ENCODE measurements around the gene CLASP1. TPM values are rescaled to one million over a fixed set of nuclear protein-coding genes. Genes with fewer than 3 reads are reported as not detected.

Gene CLASP1
- total and polyA plus RNA-seq, 2 donors (not counting 3 experiments of a cell fraction or from before 2014, with no cell fraction given), result 10.0 to 57.9 TPM

DNA sequence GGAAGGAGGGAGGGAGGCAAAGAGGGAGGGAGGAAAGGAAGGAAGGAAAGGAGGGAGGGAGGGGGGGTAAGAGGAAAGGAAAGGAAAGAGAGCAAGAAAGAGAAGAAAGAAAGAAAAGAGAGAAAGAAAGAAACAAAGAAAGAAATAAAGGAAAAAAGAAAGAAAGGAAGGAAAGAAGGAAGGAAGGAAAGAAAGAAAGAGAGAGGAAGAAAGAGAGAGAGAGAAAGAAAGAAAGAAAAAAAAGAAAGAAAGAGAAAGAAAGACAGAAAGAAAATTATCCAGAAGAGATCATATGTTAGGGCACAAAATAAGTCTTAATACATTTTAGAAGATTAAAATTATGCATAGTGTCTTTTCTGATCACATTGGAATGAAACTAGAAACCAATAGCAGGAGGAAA lies 339.9 kb downstream of the CLASP1 start:
- Histone ChIP-seq H3K9me3 (replicated peaks; ENCODE audit: control insufficient read depth, insufficient read depth, low read length) (no peaks in the 10 kb centered on the region), H3K9me1 (replicated peaks; ENCODE audit: control insufficient read depth, extremely low read depth, insufficient read depth, low read length) (no peaks in the 10 kb centered on the region), H3K79me2 (ENCODE audit: control insufficient read depth, insufficient read depth, low read length) (no peaks in the 10 kb centered on the region), H3K9ac (replicated peaks; ENCODE audit: extremely low read depth, insufficient read depth, low read length) (no peak overlapping the region), H3K4me1 (ENCODE audit: control insufficient read depth, extremely low read depth, insufficient read depth, low read length) (peaks cover 6% of the 10 kb centered on the region), H3K27me3 (ENCODE audit: control insufficient read depth in 2 of 2, insufficient read depth in 2 of 2, low read length in 2 of 2) (peaks cover 2 to 5% of the 10 kb centered on the region in 2 experiments), H3K36me3 (ENCODE audit: control insufficient read depth in 2 of 2, extremely low read depth in 1 of 2, insufficient read depth in 2 of 2, low read length in 2 of 2) (no peaks in the 10 kb centered on the region), H3K4me2 (ENCODE audit: insufficient read depth, low read length) (peak overlapping the region; percentile 6), H3K4me3 (replicated peaks in 1 of 3; ENCODE audit: insufficient read depth in 1 of 3, low read depth in 1 of 3, low read length in 3 of 3) (no peak overlapping the region), H4K20me1 (replicated peaks; ENCODE audit: control insufficient read depth, extremely low read depth, insufficient read depth, low read length) (no peaks in the 10 kb centered on the region), H3K27ac (ENCODE audit: insufficient read depth, low read depth, low read length) (no peak overlapping the region), H2AFZ (ENCODE audit: low read depth, low read length) (no peak overlapping the region)
- no TSS peak for BruUV-seq (replicated peaks)
- dilution Hi-C loops (cut with MboI; ENCODE audit: extremely low pct_ligation_motif_present, low sequenced_read_pairs), result no loop called here
- FAIRE-seq, result no peak
- no peak for TF ChIP-seq POLR2A (IDR thresholded peaks at IDR 0.05; ENCODE audit: low read depth, low read length)
- TF ChIP-seq EZH2 (IDR thresholded peaks at IDR 0.05; ENCODE audit: borderline replicate concordance, low read depth, low read length, severe bottlenecking), result no peak
- TF ChIP-seq, protein P1, sequence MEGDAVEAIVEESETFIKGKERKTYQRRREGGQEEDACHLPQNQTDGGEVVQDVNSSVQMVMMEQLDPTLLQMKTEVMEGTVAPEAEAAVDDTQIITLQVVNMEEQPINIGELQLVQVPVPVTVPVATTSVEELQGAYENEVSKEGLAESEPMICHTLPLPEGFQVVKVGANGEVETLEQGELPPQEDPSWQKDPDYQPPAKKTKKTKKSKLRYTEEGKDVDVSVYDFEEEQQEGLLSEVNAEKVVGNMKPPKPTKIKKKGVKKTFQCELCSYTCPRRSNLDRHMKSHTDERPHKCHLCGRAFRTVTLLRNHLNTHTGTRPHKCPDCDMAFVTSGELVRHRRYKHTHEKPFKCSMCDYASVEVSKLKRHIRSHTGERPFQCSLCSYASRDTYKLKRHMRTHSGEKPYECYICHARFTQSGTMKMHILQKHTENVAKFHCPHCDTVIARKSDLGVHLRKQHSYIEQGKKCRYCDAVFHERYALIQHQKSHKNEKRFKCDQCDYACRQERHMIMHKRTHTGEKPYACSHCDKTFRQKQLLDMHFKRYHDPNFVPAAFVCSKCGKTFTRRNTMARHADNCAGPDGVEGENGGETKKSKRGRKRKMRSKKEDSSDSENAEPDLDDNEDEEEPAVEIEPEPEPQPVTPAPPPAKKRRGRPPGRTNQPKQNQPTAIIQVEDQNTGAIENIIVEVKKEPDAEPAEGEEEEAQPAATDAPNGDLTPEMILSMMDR (IDR thresholded peaks at IDR 0.05; ENCODE audit: extremely low read depth in 1 of 2, insufficient read depth in 1 of 2, low read depth in 1 of 2, low read length in 2 of 2), result no peak
- TF ChIP-seq POLR2AphosphoS5 (IDR thresholded peaks at IDR 0.05; ENCODE audit: insufficient read depth, low read depth, low read length), result no peak
- TF ChIP-seq FOS (IDR thresholded peaks at IDR 0.05; ENCODE audit: borderline replicate concordance, insufficient read depth, low read length), result no peak
- TF ChIP-seq, protein P2, sequence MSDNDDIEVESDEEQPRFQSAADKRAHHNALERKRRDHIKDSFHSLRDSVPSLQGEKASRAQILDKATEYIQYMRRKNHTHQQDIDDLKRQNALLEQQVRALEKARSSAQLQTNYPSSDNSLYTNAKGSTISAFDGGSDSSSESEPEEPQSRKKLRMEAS (IDR thresholded peaks at IDR 0.05; ENCODE audit: insufficient read depth, insufficient read length), result no peak
- no peak for TF ChIP-seq GATA2 (IDR thresholded peaks at IDR 0.05; ENCODE audit: insufficient read depth, insufficient read length, low read depth, low read length)
- no peak for TF ChIP-seq JUN (IDR thresholded peaks at IDR 0.05; ENCODE audit: borderline replicate concordance, insufficient read depth, insufficient read length, low read depth)
- no peak for TF ChIP-seq MYC (IDR thresholded peaks at IDR 0.05; ENCODE audit: low read depth, low read length)
- CTCF ChIA-PET, result no interaction called here
- POLR2A ChIA-PET, result no interaction called here
- DNase-seq (ENCODE audit: low read depth, low spot score), result no peak
- intact Hi-C loops (cut with micrococcal nuclease), result no loop called here

All from endothelial cell of umbilical vein (primary cell).